ENCODE data around the gene EOLA1.

EOLA1 gene

DNA sequence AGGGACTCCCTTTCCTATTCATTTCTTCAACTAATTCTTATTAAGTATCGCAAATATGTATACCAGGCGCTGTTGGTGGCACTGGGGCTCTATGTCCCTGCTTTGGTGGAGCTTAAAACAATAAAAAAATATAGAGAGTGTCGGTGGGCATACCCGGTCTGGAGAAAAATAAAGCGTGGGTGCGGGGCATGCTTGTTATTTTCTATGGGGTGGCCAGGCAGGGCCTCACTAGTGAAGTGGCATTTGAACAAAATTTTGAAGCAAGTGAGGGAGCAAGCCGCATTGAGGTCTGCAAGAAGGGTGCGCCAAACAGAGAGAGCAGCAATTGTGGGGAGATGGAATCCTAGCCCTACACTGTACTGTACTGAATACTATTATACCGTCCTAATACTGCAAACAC, 35.1 kb upstream of the EOLA1 start:
- H3K4me3 ChIP-seq (ENCODE audit: control insufficient read depth, low read depth, low read length): no peak overlapping the region
- TF ChIP-seq CTCF (IDR thresholded peaks at IDR 0.05; ENCODE audit: control insufficient read depth, insufficient read depth, low read depth, low read length, missing control alignments): no peak
- no peak for DNase-seq (ENCODE audit: low read depth)

DNA sequence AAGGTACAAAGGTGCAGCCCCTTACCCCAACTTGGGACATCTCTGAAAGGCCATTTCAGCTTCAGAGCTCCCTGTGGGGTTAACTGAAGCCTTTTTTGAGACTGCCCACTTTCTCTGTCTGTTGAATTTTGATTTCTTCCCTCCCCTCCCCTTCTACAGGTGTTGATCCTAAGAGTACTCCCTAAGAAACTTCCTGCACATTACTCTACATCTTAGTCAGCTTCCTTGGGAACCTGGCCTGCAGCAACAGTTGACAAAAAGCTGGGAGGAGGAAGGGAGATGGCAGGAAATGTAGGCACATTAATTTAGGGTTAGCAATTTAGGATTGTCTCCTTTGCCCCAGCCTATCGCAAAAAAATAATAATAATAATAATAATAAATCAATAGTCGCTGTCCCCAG, 34.5 kb upstream of the EOLA1 start:
- no peak overlapping the region for H3K4me3 ChIP-seq (ENCODE audit: control insufficient read depth, low read depth, low read length)
- no peak for DNase-seq (ENCODE audit: low read depth)
- no peak for TF ChIP-seq CTCF (IDR thresholded peaks at IDR 0.05; ENCODE audit: control insufficient read depth, insufficient read depth, low read depth, low read length, missing control alignments)

DNA sequence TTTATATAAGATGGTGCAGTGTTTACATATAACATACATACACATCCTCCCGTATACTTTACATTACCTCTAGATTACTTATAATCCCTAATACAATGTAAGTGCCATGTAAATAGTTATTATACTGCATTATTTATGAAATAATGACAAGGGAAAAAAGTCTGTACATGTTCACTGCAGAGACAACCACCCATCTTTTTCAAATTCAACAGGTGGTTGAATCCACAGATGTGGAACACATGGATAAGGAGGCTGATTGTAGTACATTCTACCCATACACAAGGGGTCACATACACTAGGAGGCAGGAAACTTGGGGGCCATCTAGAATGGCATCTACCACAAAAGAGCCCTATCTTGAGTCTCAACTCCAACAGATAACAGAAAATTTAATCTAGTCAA, 32.3 kb upstream of the EOLA1 start:
- DNase-seq (ENCODE audit: low read depth): no peak
- H3K4me3 ChIP-seq (ENCODE audit: control insufficient read depth, low read depth, low read length): no peak overlapping the region
- no peak for TF ChIP-seq CTCF (IDR thresholded peaks at IDR 0.05; ENCODE audit: control insufficient read depth, insufficient read depth, low read depth, low read length, missing control alignments)

DNA sequence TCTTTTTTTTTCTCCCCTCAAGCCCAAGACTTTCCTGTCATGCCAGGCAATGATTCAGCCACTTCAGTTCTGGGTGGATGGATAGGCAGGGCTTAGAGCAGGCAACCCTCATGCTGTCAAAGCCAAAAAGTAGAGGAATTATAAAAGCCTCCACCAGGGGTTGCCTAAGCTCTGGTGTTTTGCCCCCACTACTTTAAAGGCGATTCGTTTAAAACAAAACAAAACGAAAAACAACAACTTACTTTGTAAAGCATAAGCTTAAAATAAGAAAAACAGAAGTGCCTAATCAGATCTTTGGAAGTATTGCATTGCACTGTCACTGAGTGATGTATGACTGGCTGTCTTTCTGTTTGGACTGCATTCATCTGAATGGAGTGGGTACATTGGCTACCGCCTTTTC, 30.4 kb upstream of the EOLA1 start:
- peak; percentile 22 for TF ChIP-seq CTCF (IDR thresholded peaks at IDR 0.05; ENCODE audit: control insufficient read depth, insufficient read depth, low read depth, low read length, missing control alignments)
- DNase-seq (ENCODE audit: low read depth): no peak
- no peak overlapping the region for H3K4me3 ChIP-seq (ENCODE audit: control insufficient read depth, low read depth, low read length)

DNA sequence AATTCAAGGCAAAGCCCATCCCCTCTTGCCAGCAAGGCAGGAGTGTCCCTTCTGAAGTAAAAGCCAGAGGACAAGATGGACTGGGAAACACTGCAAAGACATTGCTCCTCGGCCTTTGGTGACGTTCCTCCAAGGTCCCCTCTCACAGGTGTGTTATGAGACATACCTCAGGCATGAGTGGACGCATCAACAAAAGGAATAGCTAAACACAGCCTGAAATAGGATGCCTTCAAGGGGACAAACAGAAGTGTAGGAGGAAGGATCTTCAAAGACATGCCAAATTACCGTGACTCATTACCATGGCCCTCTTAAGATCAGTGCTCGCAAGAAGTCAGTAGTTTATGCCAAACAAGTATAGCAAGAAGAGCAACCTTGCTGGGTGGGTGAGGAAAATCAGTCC, 29.7 kb upstream of the EOLA1 start:
- DNase-seq (ENCODE audit: low read depth): no peak
- no peak overlapping the region for H3K4me3 ChIP-seq (ENCODE audit: control insufficient read depth, low read depth, low read length)
- no peak for TF ChIP-seq CTCF (IDR thresholded peaks at IDR 0.05; ENCODE audit: control insufficient read depth, insufficient read depth, low read depth, low read length, missing control alignments)

DNA sequence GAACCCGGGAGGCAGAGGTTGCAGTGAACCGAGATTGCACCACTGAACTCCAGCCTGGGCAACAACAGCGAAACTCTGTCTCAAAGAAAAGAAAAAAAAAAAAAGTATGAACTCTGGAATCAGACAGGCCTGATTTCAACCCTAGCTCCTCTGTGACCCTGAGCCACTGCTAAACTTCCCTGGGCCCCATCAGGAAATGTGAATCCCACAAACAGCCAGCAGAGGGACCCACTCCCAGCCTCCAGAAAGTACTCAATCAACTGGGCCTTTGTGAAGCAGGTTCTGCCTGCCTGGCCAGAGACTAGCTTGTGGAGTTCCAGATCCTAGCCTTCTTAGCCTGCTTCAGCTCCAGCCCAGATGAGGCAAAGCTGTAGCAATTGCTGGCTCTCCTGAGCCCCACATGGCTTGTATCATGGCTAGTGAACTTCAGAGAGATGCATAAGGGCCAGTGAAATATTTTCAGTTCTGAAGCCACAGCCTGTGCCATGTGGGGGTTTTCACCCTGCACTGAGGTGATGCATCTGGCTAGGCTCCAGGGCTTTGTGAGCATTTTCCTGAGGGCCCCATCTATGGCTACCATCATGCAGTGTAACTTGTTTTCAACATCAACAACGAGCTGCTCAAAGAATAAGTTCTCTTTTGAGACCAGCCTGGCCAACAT, 28.5 kb upstream of the EOLA1 start:
- DNase-seq (ENCODE audit: low read depth): no peak
- no peak overlapping the region for H3K4me3 ChIP-seq (ENCODE audit: control insufficient read depth, low read depth, low read length)
- peak; percentile 70 for TF ChIP-seq CTCF (IDR thresholded peaks at IDR 0.05; ENCODE audit: control insufficient read depth, insufficient read depth, low read depth, low read length, missing control alignments)
